ENCODE results near the gene FCER1G. TPM values are rescaled to one million over a fixed set of nuclear protein-coding genes. Genes with fewer than 3 reads are reported as not detected.

FCER1G gene
- total and polyA plus RNA-seq, 2 of the 4 experiments (the other 2 are of a cell fraction): 0.44 TPM; not detected in 1

- WGBS, 2 experiments (ENCODE audit: extremely low coverage in 2 of 2, insufficient read length in 1 of 2): 33% methylated on average over 1 of the region's 7 CpGs; no CpG with 5 or more reads in 1 of the 2 experiments
Observed at GRCh38 chr1:161250829-161251228, 35.7 kb downstream of the FCER1G start.

More at GRCh38 chr1:161250829-161251228, 35.7 kb downstream of the FCER1G start:
- intact Hi-C loops (cut with micrococcal nuclease) (no loop called here), dilution Hi-C loops (cut with HindIII; ENCODE audit: low sequenced_read_pairs, unreplicated experiment) (no loop called here), in situ Hi-C loops (cut with MboI; ENCODE audit: low sequenced_read_pairs) (no loop called here)
- ChIA-PET CTCF (no interaction called here), POLR2A (ENCODE audit: unreplicated experiment) (no interaction called here)
- no peak overlapping the region for H3K18ac ChIP-seq (ENCODE audit: low read depth, low read length)
- H3K9me1 ChIP-seq (ENCODE audit: insufficient read depth, low read length): no peaks in the 10 kb centered on the region
- no peak overlapping the region for H3K14ac ChIP-seq (replicated peaks; ENCODE audit: low read depth, low read length)
- no peaks in the 10 kb centered on the region; the same call in 1 of the 2 replicates for H3K9me3 ChIP-seq (ENCODE audit: control insufficient read depth, insufficient read depth, low read length)
- H3K4me3 ChIP-seq (ENCODE audit: insufficient read depth, low read depth, low read length): no peak overlapping the region
- H3K4me2 ChIP-seq (ENCODE audit: low read depth, low read length): no peak overlapping the region
- no peaks in the 10 kb centered on the region for H3K4me1 ChIP-seq (ENCODE audit: control insufficient read depth, insufficient read depth, low read length)
- no TSS peak for BruUV-seq (replicated peaks)
- no peak overlapping the region for H2AFZ ChIP-seq (replicated peaks; ENCODE audit: low read length, poor library complexity)
- no peak for TF ChIP-seq POLR2A (IDR thresholded peaks at IDR 0.05; ENCODE audit: low read depth, low read length)
- TF ChIP-seq MAZ (IDR thresholded peaks at IDR 0.05; ENCODE audit: borderline replicate concordance, low read depth, low read length): no peak
- no peak for TF ChIP-seq CHD1 (IDR thresholded peaks at IDR 0.05; ENCODE audit: low read depth, low read length)
- TF ChIP-seq BHLHE40 (IDR thresholded peaks at IDR 0.05; ENCODE audit: low read depth, low read length): no peak
- TF ChIP-seq RFX5 (IDR thresholded peaks at IDR 0.05; ENCODE audit: low read depth, low read length): no peak
- TF ChIP-seq MAFK (IDR thresholded peaks at IDR 0.05; ENCODE audit: low read depth, low read length): no peak
- TF ChIP-seq MXI1 (IDR thresholded peaks at IDR 0.05; ENCODE audit: borderline replicate concordance, low read depth, low read length): no peak
- TF ChIP-seq USF2 (IDR thresholded peaks at IDR 0.05; ENCODE audit: low read depth, low read length): no peak
- no peak for TF ChIP-seq ELK1 (IDR thresholded peaks at IDR 0.05; ENCODE audit: borderline replicate concordance, low read depth, low read length)
- TF ChIP-seq RCOR1 (IDR thresholded peaks at IDR 0.05; ENCODE audit: insufficient replicate concordance, low read length): no peak
- no peak overlapping the region for H2BK120ac ChIP-seq (ENCODE audit: low read depth, low read length)
- H3K23ac ChIP-seq (ENCODE audit: low read depth, low read length): no peak overlapping the region
- H2AK5ac ChIP-seq (ENCODE audit: low read depth, low read length): no peak overlapping the region
- H3K56ac ChIP-seq (ENCODE audit: extremely low read depth, insufficient read depth, low read length): no peak overlapping the region
- no peak for DNase-seq
- no peak for ATAC-seq (ENCODE audit: low read depth)
- H4K91ac ChIP-seq (ENCODE audit: insufficient read depth, low read depth, low read length): no peak overlapping the region
- H4K8ac ChIP-seq (ENCODE audit: low read depth in 2 of 2, low read length in 2 of 2): no peak overlapping the region
- H3K9ac ChIP-seq (ENCODE audit: low read depth, low read length): no peak overlapping the region
- H3K4ac ChIP-seq (ENCODE audit: low read depth, low read length): no peak overlapping the region
- H3K27me3 ChIP-seq (ENCODE audit: control insufficient read depth, insufficient read depth, low read length): peaks cover 3% of the 10 kb centered on the region
- H2BK5ac ChIP-seq (ENCODE audit: low read depth, low read length, poor library complexity, severe bottlenecking): no peak overlapping the region
- H2BK15ac ChIP-seq (ENCODE audit: low read depth, low read length): no peak overlapping the region
- H2BK20ac ChIP-seq (ENCODE audit: low read depth, low read length): no peak overlapping the region
- H3K36me3 ChIP-seq (ENCODE audit: control insufficient read depth, insufficient read depth, low read length): no peaks in the 10 kb centered on the region
- no peak overlapping the region for H4K5ac ChIP-seq (ENCODE audit: low read depth, low read length)
- H2AK9ac ChIP-seq (replicated peaks; ENCODE audit: low read depth, low read length, poor library complexity): no peak overlapping the region
- no peaks in the 10 kb centered on the region for H3K79me1 ChIP-seq (ENCODE audit: low read depth in 1 of 2, low read length in 2 of 2)
- no peak overlapping the region for H3K27ac ChIP-seq (ENCODE audit: insufficient read depth, low read length)
- no peaks in the 10 kb centered on the region for H4K20me1 ChIP-seq (ENCODE audit: insufficient read depth, low read length)

All from IMR-90 (cell line).